ENCODE data around the gene MEIKIN. TPM values are rescaled to one million over a fixed set of nuclear protein-coding genes. Genes with fewer than 3 reads are reported as not detected.

Gene MEIKIN
- total and polyA plus RNA-seq, 2 of the 8 experiments (the other 6 are each of a cell fraction or from before 2014, with no cell fraction given): not detected

GRCh38 chr5:131863700-131864099 is 81.8 kb downstream of the MEIKIN start:
- no peak overlapping the region for H4K8ac ChIP-seq (ENCODE audit: extremely low read depth, insufficient read depth, low read length)
- no peaks in the 10 kb centered on the region for H3K79me2 ChIP-seq (ENCODE audit: control insufficient read depth in 1 of 2, insufficient read depth in 2 of 2, low read length in 2 of 2)
- H2BK12ac ChIP-seq (ENCODE audit: low read depth, low read length): no peak overlapping the region
- H3K4ac ChIP-seq (replicated peaks; ENCODE audit: insufficient read length, low read depth, low read length): no peak overlapping the region
- H3K9ac ChIP-seq (replicated peaks in 1 of 4; ENCODE audit: extremely low read depth in 1 of 4, low read depth in 3 of 4, low read length in 3 of 4): no peak overlapping the region
- no peak overlapping the region for H2AK5ac ChIP-seq (ENCODE audit: low read depth, low read length)
- WGBS, 2 experiments (ENCODE audit: extremely low coverage in 1 of 2, insufficient coverage in 1 of 2, insufficient read length in 1 of 2, insufficient replicate concordance in 2 of 2, low coverage in 1 of 2, low lambda C conversion rate in 2 of 2, missing lambda C conversion rate in 1 of 2): 95% methylated on average over 5 of the region's 5 CpGs; no CpG with 5 or more reads in 1 of the 2 experiments
- H3K4me3 ChIP-seq (ENCODE audit: extremely low read depth in 1 of 4, insufficient read depth in 2 of 4, low read depth in 3 of 4, low read length in 4 of 4): no peak overlapping the region
- no peak overlapping the region for H2BK20ac ChIP-seq (ENCODE audit: low read length)
- H3K27ac ChIP-seq (ENCODE audit: low read depth, low read length): no peak overlapping the region
- H3K27me3 ChIP-seq (replicated peaks in 1 of 4; ENCODE audit: control insufficient read depth in 3 of 4, extremely low read depth in 1 of 4, insufficient read depth in 3 of 4, low read length in 3 of 4): no peaks in the 10 kb centered on the region
- no peak overlapping the region for H3K23ac ChIP-seq (ENCODE audit: insufficient read length)
- no peaks in the 10 kb centered on the region for H3K23me2 ChIP-seq (ENCODE audit: low read depth, low read length)
- no peaks in the 10 kb centered on the region for H3K4me1 ChIP-seq (replicated peaks in 1 of 4; ENCODE audit: control insufficient read depth in 3 of 4, insufficient read depth in 4 of 4, low read length in 3 of 4)
- H3K18ac ChIP-seq (ENCODE audit: extremely low read depth, low read length): no peak overlapping the region
- H3K14ac ChIP-seq (ENCODE audit: insufficient read length): no peak overlapping the region
- POLR2A ChIA-PET (ENCODE audit: partially characterized antibody): no interaction called here
- H4K20me1 ChIP-seq (replicated peaks in 1 of 2; ENCODE audit: control insufficient read depth in 1 of 2, insufficient read depth in 2 of 2, low read length in 2 of 2): no peaks in the 10 kb centered on the region
- TF ChIP-seq TBP (IDR thresholded peaks at IDR 0.05; ENCODE audit: low read depth, low read length): no peak
- no peak for TF ChIP-seq SRF (IDR thresholded peaks at IDR 0.05; ENCODE audit: low read depth, low read length)
- TF ChIP-seq RBBP5 (IDR thresholded peaks at IDR 0.05; ENCODE audit: borderline replicate concordance, low read depth, low read length): no peak
- no peak for TF ChIP-seq TCF12 (IDR thresholded peaks at IDR 0.05; ENCODE audit: low read depth, low read length)
- TF ChIP-seq TAF7 (optimal IDR thresholded peaks at IDR 0.05; ENCODE audit: borderline replicate concordance, low read depth, low read length): no peak
- no peak for TF ChIP-seq NANOG (IDR thresholded peaks at IDR 0.05; ENCODE audit: insufficient read depth, low read depth, low read length, poor library complexity, severe bottlenecking)
- no peak for TF ChIP-seq YY1 (IDR thresholded peaks at IDR 0.05; ENCODE audit: low read depth, low read length)
- TF ChIP-seq SP1 (IDR thresholded peaks at IDR 0.05; ENCODE audit: low read depth, low read length): no peak
- no peak for TF ChIP-seq POU5F1 (IDR thresholded peaks at IDR 0.05; ENCODE audit: low read depth, low read length)
- no peak for TF ChIP-seq BCL11A (IDR thresholded peaks at IDR 0.05; ENCODE audit: low read depth in 2 of 2, low read length in 2 of 2)
- no peak for TF ChIP-seq RFX5 (IDR thresholded peaks at IDR 0.05; ENCODE audit: borderline replicate concordance, low read depth, low read length)
- TF ChIP-seq CTCF (IDR thresholded peaks at IDR 0.05; ENCODE audit: control extremely low read depth in 1 of 3, insufficient read depth in 1 of 3, low read depth in 1 of 3, low read length in 3 of 3): no peak
- CTCF ChIA-PET (ENCODE audit: partially characterized antibody): no interaction called here
- H2BK120ac ChIP-seq (replicated peaks; ENCODE audit: low read depth, low read length): no peak overlapping the region
- no peaks in the 10 kb centered on the region for H3K79me1 ChIP-seq (ENCODE audit: low read depth, low read length)
- H2BK15ac ChIP-seq (ENCODE audit: low read length): no peak overlapping the region
- H4K91ac ChIP-seq (replicated peaks; ENCODE audit: insufficient read length, low read length): no peak overlapping the region
- no peak overlapping the region for H3K56ac ChIP-seq (replicated peaks; ENCODE audit: insufficient read length, low read depth, low read length)
- H3K9me3 ChIP-seq (ENCODE audit: insufficient read depth in 2 of 2, low read depth in 1 of 2, low read length in 1 of 2): peaks cover 18 to 28% of the 10 kb centered on the region in 2 experiments; a peak in 3 of 4 replicates
- no peaks in the 10 kb centered on the region for H3K36me3 ChIP-seq (ENCODE audit: control insufficient read depth in 2 of 4, insufficient read depth in 4 of 4, low read length in 3 of 4)
- no peak overlapping the region for H3K4me2 ChIP-seq (ENCODE audit: insufficient read depth in 1 of 2, low read depth in 2 of 2, low read length in 2 of 2)
- no peak overlapping the region for H4K5ac ChIP-seq (ENCODE audit: insufficient read length, low read depth, low read length)
- H2BK5ac ChIP-seq (ENCODE audit: low read depth, low read length): no peak overlapping the region
- no peak overlapping the region for H2AFZ ChIP-seq (ENCODE audit: low read length)
- no peak for FAIRE-seq
- no peak for DNase-seq (ENCODE audit: low read depth in 1 of 2, low spot score in 2 of 2)
